Parathyroid adenoma (tissue), 2 donors: ENCODE results near the gene NCOA7.
"Not testable (repeated sequence)": the region's sequence is repeated elsewhere in the genome, so short reads cannot be mapped to it uniquely, and the experiment has no call there.

ENCODE experiments used
- H2AFZ ChIP-seq: fragments of 300-600 bp; sonication (generic); one replicate; pipeline ENCODE4 v1.7.0; 2017; ENCODE audit warnings: antibody characterized with exemption, mild to moderate bottlenecking
- H3K27ac ChIP-seq: fragments of 300-600 bp; sonication (generic); one replicate; pipeline ENCODE4 v1.7.0; 2017
- H3K27me3 ChIP-seq: fragments of 300-600 bp; sonication (generic); one replicate; pipeline ENCODE4 v1.7.0; 2017; ENCODE audit warnings: low read length; ENCODE audit not compliant: control insufficient read depth, insufficient read depth
- H3K36me3 ChIP-seq: fragments of 300-600 bp; sonication (generic); one replicate; pipeline ENCODE4 v1.7.0; 2017; ENCODE audit warnings: low read length; ENCODE audit not compliant: control insufficient read depth, insufficient read depth
- H3K4me1 ChIP-seq: fragments of 300-600 bp; sonication (generic); one replicate; pipeline ENCODE4 v1.7.0; 2017; ENCODE audit warnings: control low read depth
- H3K4me2 ChIP-seq: fragments of 300-600 bp; sonication (generic); one replicate; pipeline ENCODE4 v1.7.0; 2017; ENCODE audit warnings: low read length
- H3K4me3 ChIP-seq: fragments of 300-600 bp; sonication (generic); one replicate; pipeline ENCODE4 v1.7.0; 2017; ENCODE audit warnings: low read depth, low read length
- H3K79me2 ChIP-seq: fragments of 300-600 bp; sonication (generic); one replicate; pipeline ENCODE4 v1.7.0; 2017; ENCODE audit warnings: control low read depth
- H3K9ac ChIP-seq: fragments of 300-600 bp; sonication (generic); one replicate; pipeline ENCODE4 v1.7.0; 2017; ENCODE audit warnings: mild to moderate bottlenecking
- H3K9me3 ChIP-seq: fragments of 300-600 bp; sonication (generic); one replicate; pipeline ENCODE4 v1.7.0; 2017; ENCODE audit warnings: low read length; ENCODE audit not compliant: control insufficient read depth
- CTCF ChIP-seq: fragments of 300-600 bp; sonication (generic); IDR thresholded peaks from one replicate; pipeline ENCODE4 v1.7.0; 2017; ENCODE audit warnings: antibody characterized with exemption, mild to moderate bottlenecking
- donor health status: primary hyperparathyroidism.

Gene NCOA7

GRCh38 chr6:125947615-125948014, 156.9 kb downstream of the NCOA7 start:
- no peak for TF ChIP-seq CTCF
- Histone ChIP-seq H3K27me3 (no peaks in the 10 kb centered on the region), H2AFZ (no peak overlapping the region), H3K4me2 (no peak overlapping the region), H3K9me3 (no peaks in the 10 kb centered on the region), H3K27ac (no peak overlapping the region), H3K4me1 (no peaks in the 10 kb centered on the region), H3K9ac (no peak overlapping the region), H3K4me3 (no peak overlapping the region), H3K36me3 (no peaks in the 10 kb centered on the region), H3K79me2 (no peaks in the 10 kb centered on the region)

- H3K4me3 ChIP-seq, result no peak overlapping the region
- no peaks in the 10 kb centered on the region for H3K9me3 ChIP-seq
- H3K27ac ChIP-seq, result no peak overlapping the region
- no peaks in the 10 kb centered on the region for H3K79me2 ChIP-seq
- no peak overlapping the region for H3K9ac ChIP-seq
- no peaks in the 10 kb centered on the region for H3K36me3 ChIP-seq
- no peak overlapping the region for H3K4me2 ChIP-seq
- no peaks in the 10 kb centered on the region for H3K27me3 ChIP-seq
- H2AFZ ChIP-seq, result no peak overlapping the region
- TF ChIP-seq CTCF, result no peak
- H3K4me1 ChIP-seq, result no peaks in the 10 kb centered on the region
These were observed 157.7 kb downstream of the NCOA7 start for GRCh38 chr6:125948455-125948854.

- Histone ChIP-seq H2AFZ (no peak overlapping the region), H3K4me3 (no peak overlapping the region), H3K27me3 (no peaks in the 10 kb centered on the region), H3K9ac (no peak overlapping the region), H3K27ac (no peak overlapping the region), H3K4me1 (no peaks in the 10 kb centered on the region), H3K36me3 (no peaks in the 10 kb centered on the region), H3K9me3 (no peaks in the 10 kb centered on the region), H3K4me2 (no peak overlapping the region), H3K79me2 (no peaks in the 10 kb centered on the region)
- TF ChIP-seq CTCF, result no peak
These were observed 158.3 kb downstream of the NCOA7 start for GRCh38 chr6:125949069-125949468.

GRCh38 chr6:125950293-125950692, 159.5 kb downstream of the NCOA7 start:
- Histone ChIP-seq H3K79me2 (no peaks in the 10 kb centered on the region), H3K4me3 (no peak overlapping the region), H3K9me3 (no peaks in the 10 kb centered on the region), H3K27me3 (no peaks in the 10 kb centered on the region), H3K4me2 (no peak overlapping the region), H2AFZ (no peak overlapping the region), H3K4me1 (no peaks in the 10 kb centered on the region), H3K9ac (no peak overlapping the region), H3K27ac (no peak overlapping the region), H3K36me3 (no peaks in the 10 kb centered on the region)
- TF ChIP-seq CTCF, result no peak

- H3K27ac ChIP-seq, H2AFZ ChIP-seq, H3K9ac ChIP-seq, H3K79me2 ChIP-seq, H3K4me3 ChIP-seq, H3K36me3 ChIP-seq, H3K4me1 ChIP-seq, H3K9me3 ChIP-seq, H3K4me2 ChIP-seq, H3K27me3 ChIP-seq: not testable (repeated sequence)
These were observed 160.0 kb downstream of the NCOA7 start for GRCh38 chr6:125950716-125951115.
